A673 (cell line): ENCODE data around the gene THSD4.

Source experiments
- EZH2 ChIP-seq: fragments of 200-600 bp; sonication (generic); IDR thresholded peaks from 2 replicates; pipeline ENCODE4 v1.6.1; 2017; ENCODE audit warnings: borderline replicate concordance, low read depth, mild to moderate bottlenecking, mixed read lengths, antibody characterized with exemption, low read length; ENCODE audit not compliant: poor library complexity, severe bottlenecking
- TF ChIP-seq, protein P1 (sequence below): fragments of 300-800, 200-600 bp; sonication (generic); conservative IDR thresholded peaks from 2 replicates; pipeline ENCODE4 v1.5.1; 2017; ENCODE audit warnings: low read depth, mild to moderate bottlenecking, antibody characterized with exemption, low read length, moderate library complexity, mixed read lengths

DNA sequence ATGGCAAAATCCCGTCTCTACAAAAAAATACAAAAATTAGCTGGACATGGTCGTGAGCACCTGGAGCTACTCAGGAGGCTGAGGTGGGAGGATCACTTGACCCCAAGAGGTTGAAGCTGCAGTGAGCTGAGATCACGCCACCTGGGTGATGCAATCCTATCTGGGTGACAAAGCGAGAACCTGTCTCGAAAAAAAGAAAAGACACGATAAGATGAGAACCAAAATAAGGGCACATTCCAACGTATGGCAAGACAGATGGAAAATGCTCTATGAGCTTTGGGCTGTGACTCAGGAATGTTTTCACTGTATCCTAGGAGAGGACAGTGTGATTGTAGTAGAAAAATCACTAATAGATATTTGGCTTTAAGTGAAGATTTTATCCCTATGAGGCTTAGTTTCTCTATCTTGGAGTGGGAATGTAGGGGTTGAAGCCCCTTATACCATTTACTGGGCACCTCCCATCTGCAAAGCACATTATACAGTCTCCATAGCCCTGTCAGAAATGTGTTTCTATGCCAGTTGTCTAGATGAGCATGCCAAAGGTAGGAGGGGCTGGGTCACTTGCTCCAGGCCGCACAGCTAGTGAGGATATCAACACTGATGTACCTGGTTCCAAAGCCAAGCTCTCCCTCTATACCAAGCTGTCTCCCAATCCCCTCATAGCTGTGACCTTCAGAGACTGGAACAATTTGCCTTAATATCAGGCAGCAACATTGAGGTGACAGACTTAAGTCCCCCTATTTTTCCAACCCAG lies 641.5 kb downstream of the THSD4 start:
- TF ChIP-seq, protein P1, sequence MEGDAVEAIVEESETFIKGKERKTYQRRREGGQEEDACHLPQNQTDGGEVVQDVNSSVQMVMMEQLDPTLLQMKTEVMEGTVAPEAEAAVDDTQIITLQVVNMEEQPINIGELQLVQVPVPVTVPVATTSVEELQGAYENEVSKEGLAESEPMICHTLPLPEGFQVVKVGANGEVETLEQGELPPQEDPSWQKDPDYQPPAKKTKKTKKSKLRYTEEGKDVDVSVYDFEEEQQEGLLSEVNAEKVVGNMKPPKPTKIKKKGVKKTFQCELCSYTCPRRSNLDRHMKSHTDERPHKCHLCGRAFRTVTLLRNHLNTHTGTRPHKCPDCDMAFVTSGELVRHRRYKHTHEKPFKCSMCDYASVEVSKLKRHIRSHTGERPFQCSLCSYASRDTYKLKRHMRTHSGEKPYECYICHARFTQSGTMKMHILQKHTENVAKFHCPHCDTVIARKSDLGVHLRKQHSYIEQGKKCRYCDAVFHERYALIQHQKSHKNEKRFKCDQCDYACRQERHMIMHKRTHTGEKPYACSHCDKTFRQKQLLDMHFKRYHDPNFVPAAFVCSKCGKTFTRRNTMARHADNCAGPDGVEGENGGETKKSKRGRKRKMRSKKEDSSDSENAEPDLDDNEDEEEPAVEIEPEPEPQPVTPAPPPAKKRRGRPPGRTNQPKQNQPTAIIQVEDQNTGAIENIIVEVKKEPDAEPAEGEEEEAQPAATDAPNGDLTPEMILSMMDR, result no peak
- TF ChIP-seq EZH2, result no peak
